GM19438 (cell line): ENCODE measurements around the gene CGREF1.

ENCODE experiments used
- ATAC-seq: cut with Tn5 transposase; IDR thresholded peaks from one replicate; pipeline ENCODE4 v1.9.1; 2021; ENCODE audit warnings: low read depth; ENCODE audit not compliant: unreplicated experiment

CGREF1 gene

DNA sequence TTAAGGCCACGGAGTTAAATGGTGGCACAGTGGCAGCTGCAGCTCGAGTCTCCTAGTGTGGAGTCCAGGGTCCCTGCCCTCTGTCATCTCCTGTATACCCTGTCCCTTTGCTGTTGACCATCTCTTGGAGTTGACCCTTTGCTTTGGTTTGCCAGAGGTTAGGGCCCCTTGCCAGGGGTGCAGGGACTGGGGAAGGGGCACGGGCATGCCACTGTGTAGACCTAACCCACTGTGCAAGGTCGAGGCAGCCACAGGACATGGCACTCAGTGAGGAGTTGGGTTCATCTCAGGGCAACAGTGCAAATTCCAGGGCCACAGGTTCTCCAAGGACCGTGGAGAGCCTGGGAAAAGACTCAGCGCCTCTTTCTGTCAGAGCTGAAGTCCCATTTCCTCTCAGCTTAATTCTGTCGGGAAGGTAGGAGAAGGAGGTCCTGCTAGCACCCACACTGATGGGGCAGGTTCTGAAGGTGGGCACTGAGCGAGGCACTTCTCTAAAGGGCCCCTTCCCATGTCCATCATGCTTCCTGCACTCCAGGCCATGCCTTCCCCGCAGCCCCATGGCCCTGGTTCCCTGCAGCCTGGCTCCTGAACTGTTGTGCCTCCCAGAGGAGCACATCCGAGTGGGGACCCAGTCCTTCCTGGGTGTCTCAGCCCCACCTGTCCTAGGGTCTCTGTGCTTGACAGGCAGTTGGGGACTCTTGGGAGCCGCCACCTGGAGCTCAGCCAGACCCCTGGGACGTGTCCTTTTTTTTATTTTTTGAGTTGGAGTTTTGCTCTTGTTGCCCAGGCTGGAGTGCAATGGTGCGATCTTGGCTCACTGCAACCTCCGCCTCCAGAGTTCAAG is 29.6 kb downstream of the CGREF1 start:
- ATAC-seq, result no peak

DNA sequence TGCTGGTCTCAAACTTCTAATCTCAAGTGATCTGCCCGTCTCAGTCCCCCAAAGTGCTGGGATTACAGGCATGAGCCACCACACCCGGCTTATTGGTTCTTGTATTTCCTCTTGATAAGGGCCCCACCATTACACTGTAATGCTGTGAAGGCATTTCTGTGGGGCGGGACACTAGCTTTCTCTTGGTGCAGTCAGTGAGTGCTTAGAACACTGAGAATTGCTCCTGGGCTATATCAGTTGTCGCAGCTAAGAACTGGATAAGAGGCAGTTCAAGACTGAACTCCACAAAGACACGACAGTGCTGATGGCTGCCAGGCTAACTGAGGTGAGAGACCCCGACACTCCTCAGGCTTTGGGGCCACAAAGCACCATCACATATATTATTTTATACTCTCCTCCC is 30.3 kb downstream of the CGREF1 start:
- no peak for ATAC-seq

DNA sequence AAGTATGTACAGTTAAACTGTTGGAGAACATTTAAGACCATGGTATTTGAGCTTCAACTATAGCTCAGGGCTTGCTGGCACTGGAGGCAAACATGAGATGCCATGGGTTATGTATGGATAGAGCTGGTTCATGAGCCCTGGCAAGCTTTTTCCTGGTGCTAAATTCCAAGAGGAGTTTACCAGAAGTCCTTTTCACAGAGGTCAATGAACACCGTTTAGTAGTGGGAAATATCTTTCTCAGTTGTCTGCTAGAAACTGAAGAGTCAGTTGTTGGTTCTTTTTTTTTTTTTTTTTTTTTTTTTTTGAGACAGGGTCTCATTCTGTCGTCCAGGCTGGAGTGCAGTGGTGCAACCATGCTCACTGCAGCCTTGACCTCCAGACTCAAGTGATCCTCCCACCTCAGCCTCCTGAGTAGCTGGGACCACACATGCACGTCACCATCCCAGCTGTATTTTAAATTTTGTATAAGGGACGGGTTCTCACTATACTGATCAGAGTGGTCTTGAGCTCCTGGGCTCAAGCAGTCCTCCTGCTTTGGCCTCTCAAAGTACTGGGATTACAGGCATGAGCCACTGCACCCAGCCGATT is 31.0 kb downstream of the CGREF1 start:
- ATAC-seq, result no peak

DNA sequence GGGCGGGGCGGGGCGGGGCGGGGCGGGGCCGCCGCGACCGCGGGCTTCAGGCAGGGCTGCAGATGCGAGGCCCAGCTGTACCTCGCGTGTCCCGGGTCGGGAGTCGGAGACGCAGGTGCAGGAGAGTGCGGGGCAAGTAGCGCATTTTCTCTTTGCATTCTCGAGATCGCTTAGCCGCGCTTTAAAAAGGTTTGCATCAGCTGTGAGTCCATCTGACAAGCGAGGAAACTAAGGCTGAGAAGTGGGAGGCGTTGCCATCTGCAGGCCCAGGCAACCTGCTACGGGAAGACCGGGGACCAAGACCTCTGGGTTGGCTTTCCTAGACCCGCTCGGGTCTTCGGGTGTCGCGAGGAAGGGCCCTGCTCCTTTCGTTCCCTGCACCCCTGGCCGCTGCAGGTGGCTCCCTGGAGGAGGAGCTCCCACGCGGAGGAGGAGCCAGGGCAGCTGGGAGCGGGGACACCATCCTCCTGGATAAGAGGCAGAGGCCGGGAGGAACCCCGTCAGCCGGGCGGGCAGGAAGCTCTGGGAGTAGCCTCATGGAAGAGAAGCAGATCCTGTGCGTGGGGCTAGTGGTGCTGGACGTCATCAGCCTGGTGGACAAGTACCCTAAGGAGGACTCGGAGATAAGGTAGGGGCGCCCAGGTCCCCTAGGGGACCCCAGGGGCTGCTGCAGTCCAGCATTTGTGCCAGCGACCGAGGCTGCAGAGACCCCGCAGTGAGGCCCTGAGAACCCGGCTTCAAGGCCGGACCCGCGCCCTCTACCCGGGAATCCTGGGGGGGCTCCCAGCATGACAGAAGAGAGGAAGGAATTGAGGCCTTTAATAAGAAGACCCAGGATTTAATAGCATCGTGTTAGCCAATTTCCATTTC is 32.0 kb downstream of the CGREF1 start, which contains the start of gene KHK:
Gene KHK (plus strand): TSS at position 49 of the 870 bp plus-strand sequence. CDS start 488 bp downstream, at position 537.
- ATAC-seq, result peak; percentile 20

DNA sequence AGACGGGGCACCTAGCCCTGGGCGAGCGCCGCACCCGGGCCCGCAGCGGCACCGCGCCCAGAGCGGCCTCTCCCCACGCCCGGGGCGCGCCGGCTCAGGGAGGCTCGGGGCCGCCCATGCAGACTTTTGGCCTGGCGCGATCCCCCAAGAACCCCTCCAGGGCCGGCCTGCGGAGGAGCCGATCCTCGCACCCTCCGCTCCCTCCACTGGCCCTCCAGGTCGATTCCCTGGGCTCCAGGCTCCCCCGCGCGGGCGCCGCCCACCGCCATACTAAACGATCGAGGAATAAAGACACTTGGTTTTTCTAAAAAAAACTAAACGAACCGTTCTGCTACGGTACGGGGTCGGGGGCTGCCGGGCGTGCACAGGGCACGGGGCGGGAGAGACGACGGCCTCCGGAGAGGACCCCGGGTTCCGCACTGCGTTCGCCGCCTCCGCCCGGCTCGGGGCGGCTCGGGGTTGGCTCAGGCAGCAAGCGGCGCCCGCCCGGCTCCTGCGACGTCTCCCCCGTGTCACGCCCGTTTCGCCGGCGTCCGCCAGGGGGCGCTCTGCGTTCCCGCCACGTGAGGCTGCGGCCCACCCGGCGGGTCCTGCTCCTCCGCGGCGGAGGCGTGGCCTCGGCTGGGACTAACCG is 32.7 kb downstream of the CGREF1 start:
- peak; percentile 69 for ATAC-seq

DNA sequence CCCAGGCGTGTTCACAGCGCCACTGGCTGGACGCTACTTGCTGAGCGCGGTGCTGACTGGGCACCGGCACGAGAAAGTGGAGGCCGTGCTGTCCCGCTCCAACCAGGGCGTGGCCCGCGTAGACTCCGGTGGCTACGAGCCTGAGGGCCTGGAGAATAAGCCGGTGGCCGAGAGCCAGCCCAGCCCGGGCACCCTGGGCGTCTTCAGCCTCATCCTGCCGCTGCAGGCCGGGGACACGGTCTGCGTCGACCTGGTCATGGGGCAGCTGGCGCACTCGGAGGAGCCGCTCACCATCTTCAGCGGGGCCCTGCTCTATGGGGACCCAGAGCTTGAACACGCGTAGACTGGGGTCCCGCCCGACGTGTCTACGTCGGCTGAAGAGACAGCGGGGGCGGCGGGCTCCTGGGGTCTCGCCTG is 33.2 kb downstream of the CGREF1 start:
- peak; percentile 20 for ATAC-seq

DNA sequence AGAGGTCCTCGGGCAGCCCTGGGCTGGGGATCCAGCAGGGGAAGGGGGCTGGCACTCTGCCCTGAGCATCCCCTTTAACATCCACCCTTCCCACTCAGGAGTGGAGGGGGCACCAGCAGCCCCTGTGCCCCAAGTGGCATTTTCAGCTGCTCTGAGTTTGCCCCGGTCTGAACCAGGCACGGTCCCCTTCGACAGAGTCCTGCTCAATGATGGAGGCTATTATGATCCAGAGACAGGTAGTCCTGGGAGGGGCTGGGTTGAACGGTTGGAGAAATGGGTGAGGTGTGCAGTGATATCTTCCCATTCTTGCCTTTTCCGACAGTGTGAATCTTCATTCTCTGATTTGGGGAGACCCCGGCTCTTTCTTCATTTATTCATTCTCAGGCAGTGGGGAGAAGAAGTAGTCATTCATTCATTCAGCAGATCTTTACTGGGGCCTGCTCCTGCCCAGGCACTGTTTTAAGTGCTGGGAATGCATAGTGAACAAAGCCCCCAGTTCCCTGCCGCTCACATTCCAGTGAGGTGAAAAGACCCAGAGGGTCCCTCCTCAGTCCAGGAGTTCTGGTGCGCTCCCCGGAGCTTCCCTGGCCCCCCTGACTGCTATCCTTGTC is 33.8 kb downstream of the CGREF1 start:
- no peak for ATAC-seq

DNA sequence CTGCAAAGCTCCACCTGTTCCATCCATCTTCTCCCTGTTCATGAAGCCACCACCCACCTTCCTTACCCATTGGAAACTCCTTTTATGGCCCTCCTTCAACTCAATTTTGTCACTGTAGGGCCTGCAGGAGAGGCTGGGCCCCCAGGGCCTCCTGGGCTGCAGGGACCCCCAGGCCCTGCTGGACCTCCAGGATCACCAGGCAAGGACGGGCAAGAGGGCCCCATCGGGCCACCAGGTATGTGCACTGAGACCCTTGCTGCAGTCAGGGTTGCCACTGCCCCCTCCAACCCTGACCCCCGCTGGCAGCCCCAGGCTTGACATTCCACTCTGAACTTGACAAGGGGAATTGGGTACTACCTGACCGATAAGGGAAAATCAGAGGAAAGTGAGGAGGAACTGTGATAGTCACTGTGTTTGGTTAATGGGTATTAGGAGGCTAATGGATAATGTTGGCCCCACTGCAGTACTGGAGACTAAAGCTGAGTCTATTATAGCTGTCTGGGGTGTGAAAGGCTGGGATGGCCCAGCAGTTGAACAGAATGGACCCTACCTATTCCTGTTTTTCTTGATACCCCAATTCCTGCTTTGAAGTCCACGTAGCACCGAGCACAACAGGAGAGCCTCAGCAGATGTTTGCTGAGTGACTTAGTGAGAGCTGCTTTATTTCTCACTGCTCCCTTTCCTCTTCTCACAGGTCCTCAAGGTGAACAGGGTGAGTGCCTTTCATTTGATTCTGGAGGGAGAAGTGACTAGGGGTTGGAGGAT is 34.4 kb downstream of the CGREF1 start:
- no peak for ATAC-seq

DNA sequence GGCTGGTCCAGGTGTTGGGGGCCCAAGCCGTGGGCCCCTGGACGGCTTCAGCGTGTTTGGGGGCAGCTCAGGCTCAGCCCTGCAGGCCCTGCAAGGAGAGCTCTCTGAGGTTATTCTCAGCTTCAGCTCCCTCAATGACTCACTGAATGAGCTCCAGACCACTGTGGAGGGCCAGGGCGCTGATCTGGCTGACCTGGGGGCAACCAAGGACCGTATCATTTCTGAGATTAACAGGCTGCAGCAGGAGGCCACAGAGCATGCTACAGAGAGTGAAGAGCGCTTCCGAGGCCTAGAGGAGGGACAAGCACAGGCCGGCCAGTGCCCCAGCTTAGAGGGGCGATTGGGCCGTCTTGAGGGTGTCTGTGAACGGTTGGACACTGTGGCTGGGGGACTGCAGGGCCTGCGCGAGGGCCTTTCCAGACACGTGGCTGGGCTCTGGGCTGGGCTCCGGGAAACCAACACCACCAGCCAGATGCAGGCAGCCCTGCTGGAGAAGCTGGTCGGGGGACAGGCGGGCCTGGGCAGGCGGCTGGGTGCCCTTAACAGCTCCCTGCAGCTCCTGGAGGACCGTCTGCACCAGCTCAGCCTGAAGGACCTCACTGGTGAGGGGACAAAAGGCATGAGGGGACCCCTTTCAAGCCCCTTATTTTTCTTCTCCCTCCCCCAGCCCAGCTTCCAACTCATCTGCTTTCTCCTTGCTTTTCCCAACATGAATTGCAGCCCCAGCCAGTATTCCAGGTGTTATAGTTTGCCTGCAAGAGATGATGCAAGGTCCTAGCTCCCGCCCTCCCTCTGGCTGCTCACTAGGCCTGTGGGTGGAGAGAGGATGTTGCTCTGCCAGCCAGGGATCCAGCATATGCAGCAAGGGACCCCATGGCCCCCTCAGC is 35.3 kb downstream of the CGREF1 start:
- no peak for ATAC-seq

DNA sequence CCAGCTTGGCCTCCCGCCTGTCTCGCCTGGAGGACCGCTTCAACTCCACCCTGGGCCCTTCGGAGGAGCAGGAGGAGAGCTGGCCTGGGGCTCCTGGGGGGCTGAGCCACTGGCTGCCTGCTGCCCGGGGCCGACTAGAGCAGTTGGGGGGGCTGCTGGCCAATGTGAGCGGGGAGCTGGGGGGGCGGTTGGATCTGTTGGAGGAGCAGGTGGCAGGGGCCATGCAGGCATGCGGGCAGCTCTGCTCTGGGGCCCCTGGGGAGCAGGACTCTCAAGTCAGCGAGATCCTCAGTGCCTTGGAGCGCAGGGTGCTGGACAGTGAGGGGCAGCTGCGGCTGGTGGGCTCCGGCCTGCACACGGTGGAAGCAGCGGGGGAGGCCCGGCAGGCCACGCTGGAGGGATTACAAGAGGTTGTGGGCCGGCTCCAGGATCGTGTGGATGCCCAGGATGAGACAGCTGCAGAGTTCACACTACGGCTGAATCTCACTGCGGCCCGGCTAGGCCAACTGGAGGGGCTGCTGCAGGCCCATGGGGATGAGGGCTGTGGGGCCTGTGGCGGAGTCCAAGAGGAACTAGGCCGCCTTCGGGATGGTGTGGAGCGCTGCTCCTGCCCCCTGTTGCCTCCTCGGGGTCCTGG is 36.0 kb downstream of the CGREF1 start:
- ATAC-seq, result no peak

DNA sequence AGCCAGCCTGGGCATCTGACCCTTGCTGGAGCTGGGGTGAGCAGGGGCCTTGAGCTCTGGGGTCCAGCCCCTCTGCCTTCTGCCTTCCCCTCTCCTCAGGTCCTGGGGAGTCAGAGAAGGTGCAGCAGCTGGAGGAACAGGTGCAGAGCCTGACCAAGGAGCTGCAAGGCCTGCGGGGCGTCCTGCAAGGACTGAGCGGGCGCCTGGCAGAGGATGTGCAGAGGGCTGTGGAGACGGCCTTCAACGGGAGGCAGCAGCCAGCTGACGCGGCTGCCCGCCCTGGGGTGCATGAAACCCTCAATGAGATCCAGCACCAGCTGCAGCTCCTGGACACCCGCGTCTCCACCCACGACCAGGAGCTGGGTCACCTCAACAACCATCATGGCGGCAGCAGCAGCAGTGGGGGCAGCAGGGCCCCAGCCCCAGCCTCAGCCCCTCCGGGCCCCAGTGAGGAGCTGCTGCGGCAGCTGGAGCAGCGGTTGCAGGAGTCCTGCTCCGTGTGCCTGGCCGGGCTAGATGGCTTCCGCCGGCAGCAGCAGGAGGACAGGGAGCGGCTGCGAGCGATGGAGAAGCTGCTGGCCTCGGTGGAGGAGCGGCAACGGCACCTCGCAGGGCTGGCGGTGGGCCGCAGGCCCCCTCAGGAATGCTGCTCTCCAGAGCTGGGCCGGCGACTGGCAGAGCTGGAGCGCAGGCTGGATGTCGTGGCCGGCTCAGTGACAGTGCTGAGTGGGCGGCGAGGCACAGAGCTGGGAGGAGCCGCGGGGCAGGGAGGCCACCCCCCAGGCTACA is 36.8 kb downstream of the CGREF1 start:
- no peak for ATAC-seq

DNA sequence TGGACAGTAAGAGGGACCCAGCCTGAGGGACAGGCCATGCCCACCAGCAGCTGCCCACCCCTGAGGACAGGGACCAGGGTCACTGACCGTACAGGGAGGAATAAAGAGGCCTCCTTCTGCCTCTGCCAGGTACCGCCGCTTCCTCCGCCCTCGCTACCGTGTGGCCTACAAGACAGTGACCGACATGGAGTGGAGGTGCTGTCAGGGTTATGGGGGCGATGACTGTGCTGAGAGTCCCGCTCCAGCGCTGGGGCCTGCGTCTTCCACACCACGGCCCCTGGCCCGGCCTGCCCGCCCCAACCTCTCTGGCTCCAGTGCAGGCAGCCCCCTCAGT is 38.4 kb downstream of the CGREF1 start:
- ATAC-seq, result no peak

DNA sequence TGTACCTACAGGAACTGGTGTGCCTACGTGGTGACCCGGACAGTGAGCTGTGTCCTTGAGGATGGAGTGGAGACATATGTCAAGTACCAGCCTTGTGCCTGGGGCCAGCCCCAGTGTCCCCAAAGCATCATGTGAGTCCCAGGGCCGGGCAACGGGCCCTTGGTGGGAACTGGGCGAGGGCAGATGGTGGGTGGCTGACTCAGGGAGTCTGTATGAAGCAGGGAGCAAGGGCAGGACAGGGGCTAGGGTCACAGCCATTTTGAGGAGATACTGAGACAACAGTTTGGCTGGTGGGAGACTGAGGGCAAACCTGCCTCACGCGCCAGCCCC is 38.8 kb downstream of the CGREF1 start:
- ATAC-seq, result no peak

DNA sequence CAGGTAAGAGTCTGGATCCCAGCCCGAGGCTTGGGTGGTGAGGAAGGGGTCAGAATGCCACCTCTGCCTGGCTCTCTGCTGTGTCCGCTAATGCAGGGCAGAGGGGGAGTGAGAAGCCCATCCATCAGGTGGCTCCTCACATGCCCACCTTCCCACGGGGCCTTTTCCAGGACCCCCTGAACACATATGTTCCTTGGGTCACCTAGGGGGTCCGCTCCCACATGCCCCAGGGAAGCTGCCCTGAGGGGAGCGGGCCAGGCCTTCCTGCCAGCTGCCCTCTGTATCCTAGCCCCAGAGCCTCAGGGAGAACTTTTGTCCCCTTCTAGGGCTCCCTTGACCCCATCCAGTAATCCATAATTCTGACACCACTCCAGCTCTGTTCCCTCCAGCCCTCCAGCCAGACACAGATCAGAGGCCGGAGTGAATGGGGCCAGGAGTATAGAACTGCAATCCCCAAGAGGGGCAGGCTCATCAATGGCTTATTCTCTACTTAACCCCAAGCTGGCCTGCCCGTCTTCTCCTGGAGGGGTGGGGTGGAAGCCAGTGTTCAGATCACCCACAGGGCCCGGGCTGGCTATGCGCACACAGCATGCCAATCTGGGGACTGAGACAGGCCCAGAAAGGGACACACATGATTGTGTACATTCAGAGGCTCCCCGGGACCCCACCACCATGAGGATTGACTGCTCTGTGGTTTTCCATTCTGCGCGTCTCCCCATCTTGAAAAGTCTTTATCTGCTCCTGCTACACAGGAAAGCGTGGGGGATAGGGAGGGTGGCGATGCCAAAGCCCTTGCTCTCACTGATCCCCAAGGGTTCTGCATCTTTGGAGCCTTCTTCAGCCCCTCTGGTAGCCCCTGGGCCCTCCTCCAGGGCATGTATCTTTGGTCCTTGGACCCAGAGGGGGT is 39.4 kb downstream of the CGREF1 start:
- no peak for ATAC-seq

DNA sequence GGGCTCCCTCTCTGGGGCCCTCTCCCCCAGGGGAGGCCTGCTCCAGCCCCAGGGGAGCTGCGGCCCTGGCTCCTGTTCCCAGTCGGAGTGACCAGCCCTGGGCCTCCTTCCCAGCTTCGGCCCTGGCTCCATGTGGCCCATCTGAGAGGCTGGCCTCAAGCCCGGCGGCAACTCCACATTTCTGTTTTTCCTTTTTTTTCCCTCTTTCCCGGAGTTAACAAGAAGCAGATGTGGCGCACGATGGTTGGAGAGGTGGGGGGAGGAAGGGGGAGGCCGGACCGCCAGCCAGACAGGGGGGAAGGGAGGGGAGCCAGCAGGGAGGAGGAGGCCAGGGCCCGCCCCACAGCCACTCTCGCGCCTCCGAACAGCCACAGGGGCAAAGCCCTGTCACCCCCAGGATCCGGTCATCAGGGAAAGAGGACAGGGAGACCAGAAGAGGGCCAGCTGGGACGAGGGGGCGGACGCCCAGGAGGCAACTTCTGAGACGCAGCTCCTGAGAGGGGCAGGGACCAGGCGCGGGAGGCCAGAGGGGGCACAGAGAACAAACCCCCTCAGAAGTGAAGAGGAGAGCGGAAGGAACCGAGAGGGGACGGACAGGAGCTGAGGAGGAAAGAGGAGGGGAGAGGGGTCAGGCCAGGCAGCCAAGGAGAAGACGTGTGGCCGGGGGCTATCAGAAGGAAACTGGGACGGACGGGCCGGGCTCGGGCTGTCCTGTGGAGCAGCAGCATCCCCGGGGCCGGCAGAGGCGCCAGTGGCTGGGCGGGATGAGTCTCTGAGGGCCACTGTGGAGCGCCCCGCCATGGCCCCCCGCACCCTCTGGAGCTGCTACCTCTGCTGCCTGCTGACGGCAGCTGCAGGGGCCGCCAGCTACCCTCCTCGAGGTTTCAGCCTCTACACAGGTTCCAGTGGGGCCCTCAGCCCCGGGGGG is 40.4 kb downstream of the CGREF1 start, which contains the start of gene EMILIN1:
Gene EMILIN1 (plus strand): TSS at position 349 of the 928 bp plus-strand sequence. CDS start 451 bp downstream, at position 800.
- ATAC-seq, result no peak
